Adrenal gland (tissue), 5 donors: ENCODE measurements around the gene PUM2.

ENCODE experiments used
- POLR2A ChIP-seq, 2 donors: fragments of 450-650 bp; IDR thresholded peaks; one replicate each; pipeline ENCODE4 v1.6.1; 2017; ENCODE audit warnings: antibody characterized with exemption in 2 of 2, mild to moderate bottlenecking in 2 of 2, moderate library complexity in 1 of 2
- TF ChIP-seq, protein P1 (sequence below), 6 experiments: fragments of 450-650 bp in 4 of 6; fragments of 200-600 bp in 2 of 6; sonication (generic) in 1 of 6; IDR thresholded peaks; 1 replicate in 5 of 6; 2 replicates in 1 of 6; pipeline versions ENCODE4 v1.5.1 to v1.8.0; 2016 to 2021; ENCODE audit warnings: antibody characterized with exemption in 6 of 6, mild to moderate bottlenecking in 2 of 6, moderate library complexity in 1 of 6
- donor health status: DM: no; HTN: no; CAD: no.

DNA sequence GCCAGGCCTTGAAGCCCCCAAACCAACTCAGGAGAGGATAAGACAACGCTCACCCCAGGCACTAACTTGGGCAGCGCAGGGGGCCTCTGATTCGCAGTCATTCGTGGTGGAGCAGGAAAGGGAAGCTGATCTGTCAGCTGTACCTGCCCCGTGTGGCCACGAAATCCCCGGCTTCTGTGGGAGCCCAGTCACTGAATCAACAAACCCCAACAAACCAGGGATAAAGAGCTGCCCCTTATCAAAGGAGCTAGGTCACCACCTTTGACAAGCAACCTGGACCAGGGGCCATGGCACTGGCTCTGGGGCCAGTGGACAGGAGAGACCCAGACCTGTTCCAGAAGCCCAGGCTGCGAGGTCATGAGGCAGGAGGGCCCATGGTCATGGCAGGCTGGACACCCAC is 140.2 kb downstream of the PUM2 start:
- TF ChIP-seq, protein P1, sequence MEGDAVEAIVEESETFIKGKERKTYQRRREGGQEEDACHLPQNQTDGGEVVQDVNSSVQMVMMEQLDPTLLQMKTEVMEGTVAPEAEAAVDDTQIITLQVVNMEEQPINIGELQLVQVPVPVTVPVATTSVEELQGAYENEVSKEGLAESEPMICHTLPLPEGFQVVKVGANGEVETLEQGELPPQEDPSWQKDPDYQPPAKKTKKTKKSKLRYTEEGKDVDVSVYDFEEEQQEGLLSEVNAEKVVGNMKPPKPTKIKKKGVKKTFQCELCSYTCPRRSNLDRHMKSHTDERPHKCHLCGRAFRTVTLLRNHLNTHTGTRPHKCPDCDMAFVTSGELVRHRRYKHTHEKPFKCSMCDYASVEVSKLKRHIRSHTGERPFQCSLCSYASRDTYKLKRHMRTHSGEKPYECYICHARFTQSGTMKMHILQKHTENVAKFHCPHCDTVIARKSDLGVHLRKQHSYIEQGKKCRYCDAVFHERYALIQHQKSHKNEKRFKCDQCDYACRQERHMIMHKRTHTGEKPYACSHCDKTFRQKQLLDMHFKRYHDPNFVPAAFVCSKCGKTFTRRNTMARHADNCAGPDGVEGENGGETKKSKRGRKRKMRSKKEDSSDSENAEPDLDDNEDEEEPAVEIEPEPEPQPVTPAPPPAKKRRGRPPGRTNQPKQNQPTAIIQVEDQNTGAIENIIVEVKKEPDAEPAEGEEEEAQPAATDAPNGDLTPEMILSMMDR (IDR thresholded peaks at IDR 0.05), result no peak
- TF ChIP-seq POLR2A (IDR thresholded peaks at IDR 0.05), result no peak
